MM.1S (cell line): ENCODE results near the gene ZSCAN12.

ENCODE experiments used
- CTCF ChIP-seq: fragments of 300-600 bp; sonication (generic); IDR thresholded peaks from 2 replicates; pipeline ENCODE4 v1.5.1; 2016; ENCODE audit warnings: antibody characterized with exemption, low read length, mixed read lengths
- EZH2phosphoT487 ChIP-seq: fragments of 300-600 bp; sonication (generic); IDR thresholded peaks from 2 replicates; pipeline ENCODE4 v1.6.1; 2018; ENCODE audit warnings: antibody characterized with exemption, low read length

DNA sequence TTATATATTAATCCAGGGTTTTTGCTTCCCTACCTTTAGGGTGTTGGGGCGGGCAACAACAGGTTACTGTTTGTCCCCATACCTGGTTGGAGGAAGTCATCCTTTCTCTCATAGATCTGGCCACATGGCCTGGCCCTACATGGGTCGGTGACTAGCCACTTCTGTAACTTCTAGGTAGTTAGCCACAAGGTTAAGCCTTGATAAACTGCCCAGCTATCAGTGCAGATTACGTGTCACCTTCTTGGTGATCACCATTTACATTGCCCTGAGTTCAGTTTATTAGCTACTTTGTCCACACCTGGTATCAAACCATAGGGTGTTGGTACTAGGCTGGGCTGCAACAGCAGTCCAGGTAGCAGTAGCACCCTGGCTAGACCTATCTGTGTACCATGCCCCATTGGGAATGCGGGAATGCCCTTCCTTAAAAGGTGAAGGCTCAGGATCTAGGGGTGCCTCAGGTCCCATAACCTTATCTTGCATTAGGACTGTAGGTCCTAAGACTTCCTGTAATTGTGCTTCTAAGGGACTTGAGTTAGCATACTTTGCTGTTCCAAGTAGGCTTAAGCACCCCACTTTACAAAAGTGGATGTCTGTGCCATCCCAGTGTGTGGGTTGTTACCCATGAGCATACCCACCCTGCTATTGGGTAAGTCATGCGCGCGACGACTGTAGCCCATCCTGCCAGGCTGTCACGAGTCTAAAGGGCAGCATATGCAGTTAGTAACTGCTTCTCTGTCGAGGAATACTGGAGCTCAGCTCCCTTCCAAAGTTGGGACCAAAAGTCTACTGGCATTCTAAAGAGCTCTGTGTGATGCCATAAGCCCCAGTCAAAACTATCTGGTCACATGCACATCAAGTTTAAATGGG lies 44.6 kb downstream of the ZSCAN12 start:
- TF ChIP-seq CTCF (no peak), EZH2phosphoT487 (no peak)
